Measurements from ENCODE around the gene SYCE3. TPM values are rescaled to one million over a fixed set of nuclear protein-coding genes. Genes with fewer than 3 reads are reported as not detected.

SYCE3 gene
- total RNA-seq, 2 experiments from 2014 or later, result not detected

- no peak for DNase-seq (ENCODE audit: low spot score)
- TF ChIP-seq CTCF (conservative IDR thresholded peaks at IDR 0.05; ENCODE audit: low read length) (no peak), EZH2phosphoT487 (IDR thresholded peaks at IDR 0.05; ENCODE audit: borderline replicate concordance, low read depth, low read length) (no peak)
- no peak overlapping the region for H2AFZ ChIP-seq (ENCODE audit: low read length)
- 0 out of 2 replicates have a peak, but pooled peaks cover 7% of the 10 kb centered on the region for H4K20me1 ChIP-seq (ENCODE audit: insufficient read depth, low read length)
- intact Hi-C loops (cut with micrococcal nuclease; ENCODE audit: unreplicated experiment), result loop anchor here (5.0 kb wide), 1 partner anchor 332 kb away; the partner anchor contains the start of gene HDAC10
- peak overlapping the region; percentile 96 for H3K4me2 ChIP-seq (ENCODE audit: low read length)
- H3K9me2 ChIP-seq (ENCODE audit: insufficient read depth, low read length), result no peaks in the 10 kb centered on the region
- H3K27ac ChIP-seq (ENCODE audit: low read depth, low read length, poor library complexity, severe bottlenecking), result no peak overlapping the region
- no peaks in the 10 kb centered on the region for H3K9me3 ChIP-seq (ENCODE audit: low read length)
- peaks cover 15% of the 10 kb centered on the region for H3K4me1 ChIP-seq (ENCODE audit: insufficient read depth, low read length, poor library complexity, severe bottlenecking)
- peaks cover 20% of the 10 kb centered on the region for H3K79me2 ChIP-seq (ENCODE audit: insufficient read depth, low read depth, low read length)
- ChIA-PET POLR2A (interaction anchor here (0.7 to 0.9 kb wide), 2 partner anchors 29 to 48 kb away, joined by 3 to 4 read pairs; no protein-coding TSS in a partner anchor), CTCF (ENCODE audit: unreplicated experiment) (no interaction called here)
- BruUV-seq (replicated peaks), result no TSS peak
- H3K36me3 ChIP-seq (ENCODE audit: insufficient read depth, low read length), result peaks cover 24% of the 10 kb centered on the region
- peak overlapping the region; percentile 95 for H3K4me3 ChIP-seq (ENCODE audit: low read depth, low read length, poor library complexity, severe bottlenecking)
These were observed 21.7 kb upstream of the SYCE3 start for GRCh38 chr22:50584106-50585096.

GRCh38 chr22:50583294-50583861, 20.7 kb upstream of the SYCE3 start:
- Histone ChIP-seq H3K36me3 (ENCODE audit: insufficient read depth, low read length) (peaks cover 35% of the 10 kb centered on the region), H3K4me1 (ENCODE audit: insufficient read depth, low read length, poor library complexity, severe bottlenecking) (peaks cover 15% of the 10 kb centered on the region), H3K9me3 (ENCODE audit: low read length) (no peaks in the 10 kb centered on the region), H4K20me1 (ENCODE audit: insufficient read depth, low read length) (0 out of 2 replicates have a peak, but pooled peaks cover 7% of the 10 kb centered on the region), H3K9me2 (ENCODE audit: insufficient read depth, low read length) (no peaks in the 10 kb centered on the region), H3K79me2 (ENCODE audit: insufficient read depth, low read depth, low read length) (peaks cover 20% of the 10 kb centered on the region), H2AFZ (ENCODE audit: low read length) (peak overlapping the region; percentile 37), H3K27ac (ENCODE audit: low read depth, low read length, poor library complexity, severe bottlenecking) (peak overlapping the region; percentile 45), H3K4me3 (ENCODE audit: low read depth, low read length, poor library complexity, severe bottlenecking) (peak overlapping the region; percentile 95), H3K4me2 (ENCODE audit: low read length) (peak overlapping the region; percentile 96)
- DNase-seq (ENCODE audit: low spot score), result no peak
- ChIA-PET POLR2A (interaction anchor here (0.9 kb wide), 1 partner anchor 30 kb away, joined by 3 read pairs; no protein-coding TSS in a partner anchor), CTCF (ENCODE audit: unreplicated experiment) (no interaction called here)
- no peak for TF ChIP-seq CTCF (conservative IDR thresholded peaks at IDR 0.05; ENCODE audit: low read length)
- no TSS peak for BruUV-seq (replicated peaks)
- intact Hi-C loops (cut with micrococcal nuclease; ENCODE audit: unreplicated experiment), result loop anchor here (2.0 to 5.0 kb wide), 5 partner anchors 37 to 331 kb away; partner anchors contain the start of genes HDAC10, KLHDC7B, NCAPH2 and TYMP

Measured in OCI-LY7 (cell line).